HepG2 (cell line): Measurements from ENCODE around the gene TAS1R3. TPM values are rescaled to one million over a fixed set of nuclear protein-coding genes. Genes with fewer than 3 reads are reported as not detected.

Experiments used
- ADNP ChIP-seq: sonication (generic); formaldehyde crosslinking; IDR thresholded peaks from 2 replicates; pipeline ENCODE4 v1.4.0; 2020; ENCODE audit warnings: missing genetic modification reagents
- ASH2L ChIP-seq: fragments of 300-600, 200-600 bp; sonication (generic); IDR thresholded peaks from 2 replicates; pipeline ENCODE4 v1.7.0; 2017; ENCODE audit warnings: low read depth, mild to moderate bottlenecking, moderate library complexity, mixed read lengths, low read length; ENCODE audit not compliant: insufficient read length
- ATF7-NPFF ChIP-seq: sonication (generic); formaldehyde crosslinking; IDR thresholded peaks from 2 replicates; pipeline ENCODE4 v1.8.1; 2023; ENCODE audit warnings: mild to moderate bottlenecking, low read depth, missing genetic modification reagents, moderate library complexity
- BRCA1 ChIP-seq: sonication (generic); formaldehyde crosslinking; IDR thresholded peaks from 2 replicates; pipeline ENCODE4 v1.4.0; 2020; ENCODE audit warnings: missing genetic modification reagents
- BRF2 ChIP-seq: sonication (generic); formaldehyde crosslinking; IDR thresholded peaks from 2 replicates; pipeline ENCODE4 v1.8.1; 2022; ENCODE audit warnings: mild to moderate bottlenecking, missing genetic modification reagents
- ELF3 ChIP-seq: IDR thresholded peaks from 2 replicates; pipeline ENCODE4 v1.6.1; 2016; ENCODE audit warnings: missing genetic modification reagents, missing compliant biosample characterization
- HES4 ChIP-seq: sonication (generic); formaldehyde crosslinking; IDR thresholded peaks from 2 replicates; pipeline ENCODE4 v1.9.0; 2021; ENCODE audit warnings: mild to moderate bottlenecking, missing genetic modification reagents, borderline replicate concordance
- HOXA7 ChIP-seq: sonication (generic); formaldehyde crosslinking; IDR thresholded peaks from 2 replicates; pipeline ENCODE4 v1.8.1; 2022; ENCODE audit warnings: mild to moderate bottlenecking, missing genetic modification reagents, moderate library complexity
- HOXA9 ChIP-seq: sonication (generic); formaldehyde crosslinking; IDR thresholded peaks from 2 replicates; pipeline ENCODE4 v1.8.1; 2022; ENCODE audit warnings: missing genetic modification reagents, mild to moderate bottlenecking, moderate library complexity, borderline replicate concordance
- IRX3 ChIP-seq: sonication (generic); formaldehyde crosslinking; IDR thresholded peaks from 2 replicates; pipeline ENCODE4 v1.8.1; 2023; ENCODE audit warnings: mild to moderate bottlenecking, low read depth, missing genetic modification reagents, borderline replicate concordance
- JUNB ChIP-seq: sonication (generic); formaldehyde crosslinking; IDR thresholded peaks from 2 replicates; pipeline ENCODE4 v1.8.0; 2022; ENCODE audit warnings: missing genetic modification reagents, mild to moderate bottlenecking, borderline replicate concordance
- KAT7 ChIP-seq: IDR thresholded peaks from 2 replicates; pipeline ENCODE4 v1.6.1; 2018; ENCODE audit warnings: borderline replicate concordance, missing compliant biosample characterization
- MED13 ChIP-seq: sonication (generic); formaldehyde crosslinking; IDR thresholded peaks from 2 replicates; pipeline ENCODE4 v1.5.0; 2020; ENCODE audit warnings: missing genetic modification reagents
- PRDM4 ChIP-seq: sonication (generic); formaldehyde crosslinking; IDR thresholded peaks from 2 replicates; pipeline ENCODE4 v1.9.0; 2021; ENCODE audit warnings: missing genetic modification reagents, borderline replicate concordance
- RBFOX2 ChIP-seq: fragments of 200-400 bp; formaldehyde crosslinking; IDR thresholded peaks from 2 replicates; pipeline ENCODE4 v1.6.1; 2017; ENCODE audit warnings: low read depth, mild to moderate bottlenecking, low read length
- REXO4 ChIP-seq: sonication (generic); formaldehyde crosslinking; IDR thresholded peaks from 2 replicates; pipeline ENCODE4 v1.8.0; 2022; ENCODE audit warnings: missing genetic modification reagents, mild to moderate bottlenecking, borderline replicate concordance
- TMF1 ChIP-seq: sonication (generic); formaldehyde crosslinking; IDR thresholded peaks from 2 replicates; pipeline ENCODE4 v1.8.1; 2022; ENCODE audit warnings: low read depth, missing genetic modification reagents
- ZBTB8A ChIP-seq: sonication (generic); formaldehyde crosslinking; IDR thresholded peaks from 2 replicates; pipeline ENCODE4 v1.4.0; 2020; ENCODE audit warnings: mild to moderate bottlenecking, low read depth, missing genetic modification reagents, borderline replicate concordance
- ZNF143 ChIP-seq: sonication (generic); formaldehyde crosslinking; IDR thresholded peaks from 2 replicates; pipeline ENCODE4 v1.4.0; 2020; ENCODE audit warnings: missing genetic modification reagents
- ZNF160 ChIP-seq: sonication (generic); formaldehyde crosslinking; IDR thresholded peaks from 2 replicates; pipeline ENCODE4 v1.8.0; 2022; ENCODE audit warnings: mild to moderate bottlenecking, inconsistent platforms, missing genetic modification reagents
- ZNF33B ChIP-seq: sonication (generic); formaldehyde crosslinking; IDR thresholded peaks from 2 replicates; pipeline ENCODE4 v1.5.1; 2020; ENCODE audit warnings: mild to moderate bottlenecking, missing genetic modification reagents
- ZNF451 ChIP-seq: sonication (generic); formaldehyde crosslinking; IDR thresholded peaks from 2 replicates; pipeline ENCODE4 v1.5.0; 2020; ENCODE audit warnings: mild to moderate bottlenecking, missing genetic modification reagents
- ZNF550 ChIP-seq: sonication (generic); formaldehyde crosslinking; IDR thresholded peaks from 2 replicates; pipeline ENCODE4 v1.4.0; 2020; ENCODE audit warnings: mild to moderate bottlenecking, missing genetic modification reagents, borderline replicate concordance
- ZNF724P ChIP-seq: sonication (generic); formaldehyde crosslinking; IDR thresholded peaks from 2 replicates; pipeline ENCODE4 v1.8.0; 2022; ENCODE audit warnings: missing genetic modification reagents, borderline replicate concordance
- polyA plus RNA-seq, 8 experiments: library from polyadenylated mRNA; depleted of rRNA in 3 of 8; stranded (reverse) in 7 of 8; unstranded in 1 of 8; fragments of >200 nt; fragmentation: Illumina TruSeq in 4 of 8; extraction: Trizol in 4 of 8; gene quantifications; 2 replicates each; pipeline versions ENCODE4 v1.2.1 to v1.2.3, GENCODE V29; 2011 to 2016; ENCODE audit warnings: low read depth in 4 of 8, missing spikeins in 1 of 8, mixed read lengths in 1 of 8; ENCODE audit not compliant: insufficient read depth in 1 of 8
- total RNA-seq, 5 experiments: library from RNA; depleted of rRNA; stranded (reverse); fragments of >200 nt; fragmentation: Illumina TruSeq; extraction: Trizol; gene quantifications; 2 replicates each; pipeline ENCODE4 v1.2.3, GENCODE V29; 2016; ENCODE audit warnings: low read depth in 1 of 5
- TF ChIP-seq, protein P1 (sequence below): sonication (generic); formaldehyde crosslinking; IDR thresholded peaks from 2 replicates; pipeline ENCODE4 v1.5.0; 2020; ENCODE audit warnings: mild to moderate bottlenecking, missing genetic modification reagents

TAS1R3 gene
- total and polyA plus RNA-seq, 2 of the 13 experiments (the other 11 are each of a cell fraction or from before 2014, with no cell fraction given), result 0.13 to 0.15 TPM

GRCh38 chr1:1347663-1348419, 16.8 kb downstream of the TAS1R3 start (continued):
- TF ChIP-seq HOXA9 (CRISPR knock-in tag) (no peak), MED13 (CRISPR knock-in tag) (no peak), ZNF550 (no peak), ADNP (no peak), IRX3 (no peak), REXO4 (CRISPR knock-in tag) (no peak), HOXA7 (CRISPR knock-in tag) (no peak), KAT7 (no peak), ZNF33B (CRISPR knock-in tag) (no peak), ELF3 (CRISPR knock-in tag) (peak; percentile 9; the same call in 1 of the 2 replicates), ZNF724P (CRISPR knock-in tag) (no peak), ZBTB8A (CRISPR knock-in tag) (no peak), BRF2 (no peak), TMF1 (CRISPR knock-in tag) (no peak), HES4 (peak; percentile 74; the same call in 1 of the 2 replicates), JUNB (CRISPR knock-in tag) (no peak), ZNF143 (CRISPR knock-in tag) (no peak), ASH2L (no peak), PRDM4 (CRISPR knock-in tag) (no peak), RBFOX2 (no peak; the same call in 1 of the 2 replicates), BRCA1 (no peak), ATF7-NPFF (CRISPR knock-in tag) (0 out of 2 replicates have a peak, but pooled peaks have one; percentile 30), ZNF451 (CRISPR knock-in tag) (no peak), ZNF160 (no peak)
- TF ChIP-seq, protein P1, sequence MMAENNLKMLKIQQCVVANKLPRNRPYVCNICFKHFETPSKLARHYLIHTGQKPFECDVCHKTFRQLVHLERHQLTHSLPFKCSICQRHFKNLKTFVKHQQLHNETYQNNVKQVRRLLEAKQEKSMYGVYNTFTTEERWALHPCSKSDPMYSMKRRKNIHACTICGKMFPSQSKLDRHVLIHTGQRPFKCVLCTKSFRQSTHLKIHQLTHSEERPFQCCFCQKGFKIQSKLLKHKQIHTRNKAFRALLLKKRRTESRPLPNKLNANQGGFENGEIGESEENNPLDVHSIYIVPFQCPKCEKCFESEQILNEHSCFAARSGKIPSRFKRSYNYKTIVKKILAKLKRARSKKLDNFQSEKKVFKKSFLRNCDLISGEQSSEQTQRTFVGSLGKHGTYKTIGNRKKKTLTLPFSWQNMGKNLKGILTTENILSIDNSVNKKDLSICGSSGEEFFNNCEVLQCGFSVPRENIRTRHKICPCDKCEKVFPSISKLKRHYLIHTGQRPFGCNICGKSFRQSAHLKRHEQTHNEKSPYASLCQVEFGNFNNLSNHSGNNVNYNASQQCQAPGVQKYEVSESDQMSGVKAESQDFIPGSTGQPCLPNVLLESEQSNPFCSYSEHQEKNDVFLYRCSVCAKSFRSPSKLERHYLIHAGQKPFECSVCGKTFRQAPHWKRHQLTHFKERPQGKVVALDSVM (CRISPR knock-in tag), result no peak
